ENCODE results near the gene IL13RA1. TPM values are rescaled to one million over a fixed set of nuclear protein-coding genes. Genes with fewer than 3 reads are reported as not detected.

Gene IL13RA1
- total RNA-seq, 1 experiment from 2014 or later, result 33.2 TPM

GRCh38 chrX:118773782-118774181 is 46.4 kb downstream of the IL13RA1 start:
- H3K27ac Mint-ChIP-seq (ENCODE audit: unreplicated experiment), result no peak overlapping the region
- H3K27me3 Mint-ChIP-seq (ENCODE audit: insufficient read depth, unreplicated experiment), result no peaks in the 10 kb centered on the region
- H3K4me3 Mint-ChIP-seq (ENCODE audit: unreplicated experiment), result no peak overlapping the region
- no peak for TF ChIP-seq CTCF (IDR thresholded peaks at IDR 0.05; ENCODE audit: insufficient read depth in 1 of 2, low read depth in 1 of 2, low read length in 1 of 2, severe bottlenecking in 1 of 2, unreplicated experiment in 1 of 2)
- Histone ChIP-seq H3K9me3 (no peaks in the 10 kb centered on the region), H3K4me1 (no peaks in the 10 kb centered on the region), H3K27me3 (replicated peaks; ENCODE audit: control insufficient read depth, insufficient read depth, low read length) (no peaks in the 10 kb centered on the region), H3K36me3 (ENCODE audit: control insufficient read depth, insufficient read depth, low read length) (no peaks in the 10 kb centered on the region), H3K4me3 (ENCODE audit: low read depth, low read length) (no peak overlapping the region)
- no peaks in the 10 kb centered on the region for H3K4me1 Mint-ChIP-seq (ENCODE audit: low read depth, unreplicated experiment)
- BruUV-seq (replicated peaks), result no TSS peak
- ChIA-PET CTCF (no interaction called here), POLR2A (no interaction called here)
- peaks cover 11% of the 10 kb centered on the region for H3K36me3 Mint-ChIP-seq (ENCODE audit: insufficient read depth, unreplicated experiment)
- H3K9me3 Mint-ChIP-seq (ENCODE audit: unreplicated experiment), result no peaks in the 10 kb centered on the region
- intact Hi-C loops (cut with micrococcal nuclease; ENCODE audit: unreplicated experiment), result no loop called here
- peak; percentile 49 to 51 for DNase-seq

DNA sequence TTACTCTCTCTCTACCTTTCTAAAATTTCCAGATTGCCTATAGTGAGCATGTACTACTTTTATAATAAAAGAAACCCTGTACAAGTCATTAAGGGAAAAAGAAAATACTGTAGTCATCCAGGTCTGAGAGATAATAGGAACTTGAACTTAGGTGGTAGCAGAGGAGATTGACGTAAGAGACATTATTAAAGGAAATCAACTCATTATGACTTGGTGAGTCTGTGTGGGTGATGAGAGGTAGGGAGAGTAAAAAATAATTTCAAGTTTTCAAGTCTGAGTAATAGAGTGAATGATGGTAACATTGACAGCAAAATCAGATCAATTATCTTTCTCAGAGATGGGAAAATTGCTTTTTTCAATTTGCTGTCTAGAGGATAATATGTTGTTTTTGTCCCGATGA is 52.2 kb downstream of the IL13RA1 start:
- no peak overlapping the region for H3K4me3 ChIP-seq (ENCODE audit: low read depth, low read length)
- BruUV-seq (replicated peaks), result no TSS peak
- no peaks in the 10 kb centered on the region for H3K36me3 Mint-ChIP-seq (ENCODE audit: insufficient read depth, unreplicated experiment)
- no peaks in the 10 kb centered on the region for H3K4me1 ChIP-seq
- H3K27ac Mint-ChIP-seq (ENCODE audit: unreplicated experiment), result no peak overlapping the region
- intact Hi-C loops (cut with micrococcal nuclease; ENCODE audit: unreplicated experiment), result no loop called here
- ChIA-PET POLR2A (no interaction called here), CTCF (no interaction called here)
- H3K4me3 Mint-ChIP-seq (ENCODE audit: unreplicated experiment), result no peak overlapping the region
- H3K9me3 Mint-ChIP-seq (ENCODE audit: unreplicated experiment), result no peaks in the 10 kb centered on the region
- no peaks in the 10 kb centered on the region for H3K9me3 ChIP-seq
- no peaks in the 10 kb centered on the region for H3K36me3 ChIP-seq (ENCODE audit: control insufficient read depth, insufficient read depth, low read length)
- TF ChIP-seq CTCF (IDR thresholded peaks at IDR 0.05; ENCODE audit: insufficient read depth in 1 of 2, low read depth in 1 of 2, low read length in 1 of 2, severe bottlenecking in 1 of 2, unreplicated experiment in 1 of 2), result no peak
- no peaks in the 10 kb centered on the region for H3K4me1 Mint-ChIP-seq (ENCODE audit: low read depth, unreplicated experiment)
- no peaks in the 10 kb centered on the region for H3K27me3 Mint-ChIP-seq (ENCODE audit: insufficient read depth, unreplicated experiment)
- no peak for DNase-seq
- no peaks in the 10 kb centered on the region for H3K27me3 ChIP-seq (replicated peaks; ENCODE audit: control insufficient read depth, insufficient read depth, low read length)

DNA sequence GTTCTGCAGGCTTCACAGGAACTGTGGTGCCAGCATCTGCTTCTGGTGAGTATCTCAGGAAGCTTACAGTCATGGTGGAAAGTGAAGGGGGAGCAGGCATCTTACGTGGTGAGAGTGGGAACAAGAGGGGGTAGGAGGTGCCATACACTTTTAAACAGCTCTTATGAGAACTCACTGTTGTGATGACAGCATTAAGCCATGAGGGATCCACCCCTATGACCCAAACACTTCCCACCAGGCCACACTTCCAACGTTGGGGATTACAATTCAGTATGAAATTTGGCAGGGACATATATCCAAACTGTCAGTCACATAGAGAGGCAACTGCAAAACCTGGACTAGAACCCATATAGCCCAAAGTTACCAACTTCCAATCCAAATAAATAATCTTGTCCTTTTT is 53.1 kb downstream of the IL13RA1 start:
- Mint-ChIP-seq H3K4me1 (ENCODE audit: low read depth, unreplicated experiment) (no peaks in the 10 kb centered on the region), H3K27ac (ENCODE audit: unreplicated experiment) (no peak overlapping the region), H3K4me3 (ENCODE audit: unreplicated experiment) (no peak overlapping the region), H3K9me3 (ENCODE audit: unreplicated experiment) (no peaks in the 10 kb centered on the region), H3K36me3 (ENCODE audit: insufficient read depth, unreplicated experiment) (no peaks in the 10 kb centered on the region), H3K27me3 (ENCODE audit: insufficient read depth, unreplicated experiment) (no peaks in the 10 kb centered on the region)
- H3K9me3 ChIP-seq, result no peaks in the 10 kb centered on the region
- H3K27me3 ChIP-seq (replicated peaks; ENCODE audit: control insufficient read depth, insufficient read depth, low read length), result no peaks in the 10 kb centered on the region
- TF ChIP-seq CTCF (IDR thresholded peaks at IDR 0.05; ENCODE audit: insufficient read depth in 1 of 2, low read depth in 1 of 2, low read length in 1 of 2, severe bottlenecking in 1 of 2, unreplicated experiment in 1 of 2), result no peak
- ChIA-PET CTCF (no interaction called here), POLR2A (no interaction called here)
- no TSS peak for BruUV-seq (replicated peaks)
- no peaks in the 10 kb centered on the region for H3K36me3 ChIP-seq (ENCODE audit: control insufficient read depth, insufficient read depth, low read length)
- H3K4me3 ChIP-seq (ENCODE audit: low read depth, low read length), result no peak overlapping the region
- DNase-seq, result no peak
- intact Hi-C loops (cut with micrococcal nuclease; ENCODE audit: unreplicated experiment), result no loop called here
- no peaks in the 10 kb centered on the region for H3K4me1 ChIP-seq
